GM10847 (cell line): ENCODE data around the gene SERPINE1.

ENCODE experiments used
- POLR2A ChIP-seq: IDR thresholded peaks from 2 replicates; pipeline ENCODE4 v1.6.1; 2011; ENCODE audit not compliant: insufficient read length; ENCODE audit errors: extremely low read depth

The SERPINE1 gene

DNA sequence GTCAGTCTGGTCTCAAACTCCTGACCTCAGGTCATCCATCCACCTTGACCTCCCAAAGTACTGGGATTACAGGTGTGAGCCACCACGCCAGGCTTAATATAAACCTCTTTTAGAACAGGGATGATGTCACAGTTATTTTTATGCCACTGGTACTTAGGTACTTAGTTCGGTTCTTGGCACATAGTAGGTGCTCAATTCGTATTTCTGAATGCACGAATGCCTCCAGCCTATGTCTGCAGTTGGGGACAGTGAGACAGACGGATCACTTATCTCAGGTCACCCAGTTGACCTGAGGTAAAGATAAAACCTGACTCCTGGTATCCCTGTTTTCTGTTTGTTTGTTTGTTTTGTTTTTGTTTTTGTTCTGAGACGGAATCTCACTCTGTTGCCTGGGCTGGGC, 59.3 kb downstream of the SERPINE1 start:
- TF ChIP-seq POLR2A = no peak

DNA sequence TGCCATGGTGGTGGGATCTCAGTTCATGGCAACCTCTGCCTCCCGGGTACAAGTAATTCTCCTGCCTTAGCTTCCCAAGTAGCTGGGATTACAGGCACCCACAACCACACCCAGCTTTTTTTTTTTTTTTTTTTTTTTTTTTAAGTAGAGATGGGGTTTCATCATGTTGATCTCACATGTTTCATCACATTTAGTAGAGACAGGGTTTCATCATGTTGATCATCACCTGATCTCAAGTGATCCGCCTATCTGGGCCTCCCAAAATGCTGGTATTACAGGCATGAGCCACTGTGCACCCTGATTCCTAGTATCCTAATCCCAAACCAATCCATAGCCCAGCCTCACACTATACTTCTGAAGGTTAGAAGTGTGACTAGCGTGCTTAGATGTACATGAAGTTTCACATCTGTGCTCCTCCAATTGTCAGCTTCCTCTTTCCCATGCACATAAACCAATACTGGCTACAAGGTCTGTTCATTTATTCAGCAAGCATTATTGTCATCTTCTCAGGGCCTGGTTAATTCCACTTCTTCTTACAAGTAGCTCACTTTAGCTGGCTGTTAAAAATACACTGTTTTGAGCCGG, 60.0 kb downstream of the SERPINE1 start:
- no peak for TF ChIP-seq POLR2A
